Esophagus squamous epithelium (tissue), 5 donors: Measurements from ENCODE around the gene INTS4. TPM values are rescaled to one million over a fixed set of nuclear protein-coding genes. Genes with fewer than 3 reads are reported as not detected.
"Not testable (repeated sequence)": the region's sequence is repeated elsewhere in the genome, so short reads cannot be mapped to it uniquely, and the experiment has no call there.

Source experiments
- DNase-seq: peaks from one replicate; lab custom pipeline; 2025; lab: John Stamatoyannopoulos, UW
- H3K27ac ChIP-seq, 4 donors: fragments of 200-600 bp; sonication (generic); one replicate each; pipeline ENCODE4 v1.5.1; 2016 to 2019; ENCODE audit warnings: mild to moderate bottlenecking in 1 of 4
- H3K27me3 ChIP-seq, 4 donors: fragments of 200-600 bp; sonication (generic); 1 replicate in 3 of 4; 2 replicates in 1 of 4; pipeline versions ENCODE4 v1.5.1 to v1.6.0; 2017 to 2021; ENCODE audit warnings: antibody characterized with exemption in 1 of 4
- H3K36me3 ChIP-seq, 3 donors: fragments of 200-600 bp; sonication (generic); one replicate each; pipeline ENCODE4 v1.5.1; 2016 to 2019
- H3K4me1 ChIP-seq, 3 donors: fragments of 200-600 bp; sonication (generic); one replicate each; pipeline ENCODE4 v1.5.1; 2017 to 2019
- H3K4me3 ChIP-seq, 4 donors: fragments of 200-600 bp; sonication (generic); 1 replicate in 3 of 4; 2 replicates in 1 of 4; pipeline ENCODE4 v1.5.1; 2016 to 2019; ENCODE audit warnings: mild to moderate bottlenecking in 2 of 4, moderate library complexity in 1 of 4
- H3K9me3 ChIP-seq, 3 donors: fragments of 200-600 bp; sonication (generic); one replicate each; pipeline ENCODE4 v1.5.1; 2016 to 2019
- CTCF ChIP-seq, 6 experiments: fragments of 450-650 bp in 4 of 6; fragments of 200-600 bp in 2 of 6; sonication (generic) in 2 of 6; IDR thresholded peaks; one replicate each; pipeline ENCODE4 v1.5.1; 2016 to 2019; ENCODE audit warnings: antibody characterized with exemption in 6 of 6, mild to moderate bottlenecking in 4 of 6, moderate library complexity in 4 of 6
- POLR2A ChIP-seq, 4 donors: fragments of 450-650 bp; IDR thresholded peaks; one replicate each; pipeline ENCODE4 v1.6.1; 2017; ENCODE audit warnings: antibody characterized with exemption in 4 of 4, mild to moderate bottlenecking in 4 of 4, moderate library complexity in 3 of 4
- WGBS, 2 donors: methylation state at CpG; one replicate each; pipeline ENCODE4 v1.1.5; 2018; 5-methylcytosine and 5-hydroxymethylcytosine counted together
- intact Hi-C: fragments of 100-400 bp; cut with DNase I; formaldehyde crosslinking; loops from one replicate; pipeline ENCODE4 v1.15.0; 2022
- total RNA-seq, 4 donors: library from RNA; depleted of rRNA; stranded (reverse); fragments of >200 nt; gene quantifications; one replicate each; pipeline ENCODE4 v1.1.0, GENCODE V29; 2016
- donor health status: DM: yes; HTN: yes; CAD: no.

INTS4 gene
- total RNA-seq, 4 donors from 2014 or later, result 12.8 to 21.9 (median 17.9) TPM

GRCh38 chr11:78030429-78031325 lies 36.2 kb upstream of the INTS4 start:
- no peak for TF ChIP-seq CTCF (IDR thresholded peaks at IDR 0.05)
- TF ChIP-seq POLR2A (IDR thresholded peaks at IDR 0.05), result no peak
- no peaks in the 10 kb centered on the region for H3K9me3 ChIP-seq
- H3K36me3 ChIP-seq, result no peaks in the 10 kb centered on the region
- no peaks in the 10 kb centered on the region for H3K27me3 ChIP-seq
- no peak overlapping the region for H3K27ac ChIP-seq
- 33 to 39% methylated on average over 3 to 5 of the region's 7 CpGs for WGBS, 2 donors
- intact Hi-C loops, result no loop called here
- DNase-seq, result no peak
- H3K4me3 ChIP-seq, result no peak overlapping the region
- peaks cover 0 to 29% (median 6%) of the 10 kb centered on the region in 3 donors for H3K4me1 ChIP-seq

- DNase-seq, H3K27me3 ChIP-seq, H3K36me3 ChIP-seq, intact Hi-C loops, H3K4me3 ChIP-seq, H3K27ac ChIP-seq, H3K9me3 ChIP-seq: not testable (repeated sequence)
- 47 to 69% methylated on average over 9 of the region's 9 CpGs for WGBS, 2 donors
- peaks cover 0 to 33% (median 6%) of the 10 kb centered on the region in 3 donors for H3K4me1 ChIP-seq
Observed at GRCh38 chr11:78028423-78028822, 34.0 kb upstream of the INTS4 start.

GRCh38 chr11:78027759-78028158 lies 33.3 kb upstream of the INTS4 start:
- WGBS, 2 donors, result 87 to 95% methylated on average over 2 of the region's 2 CpGs
- TF ChIP-seq POLR2A (IDR thresholded peaks at IDR 0.05), result no peak
- no peak for TF ChIP-seq CTCF (IDR thresholded peaks at IDR 0.05)
- intact Hi-C loops, result no loop called here
- no peaks in the 10 kb centered on the region for H3K36me3 ChIP-seq
- no peak overlapping the region for H3K27ac ChIP-seq
- no peaks in the 10 kb centered on the region for H3K9me3 ChIP-seq
- peaks cover 6 to 39% (median 6%) of the 10 kb centered on the region in 3 donors for H3K4me1 ChIP-seq
- no peak for DNase-seq
- H3K27me3 ChIP-seq, result no peaks in the 10 kb centered on the region
- no peak overlapping the region for H3K4me3 ChIP-seq

GRCh38 chr11:78025378-78025777 lies 30.9 kb upstream of the INTS4 start:
- Histone ChIP-seq H3K4me3 (no peak overlapping the region), H3K4me1 (peaks cover 1 to 29% (median 9%) of the 10 kb centered on the region in 3 donors), H3K36me3 (no peaks in the 10 kb centered on the region), H3K27ac (no peak overlapping the region), H3K27me3 (no peaks in the 10 kb centered on the region), H3K9me3 (no peaks in the 10 kb centered on the region)
- DNase-seq, result no peak
- no peak for TF ChIP-seq POLR2A (IDR thresholded peaks at IDR 0.05)
- TF ChIP-seq CTCF (IDR thresholded peaks at IDR 0.05), result no peak
- intact Hi-C loops, result no loop called here

GRCh38 chr11:78023426-78023825 lies 29.0 kb upstream of the INTS4 start:
- H3K9me3 ChIP-seq, result no peaks in the 10 kb centered on the region
- peak overlapping the region; percentile 25 to 70 (median 52) for H3K4me3 ChIP-seq
- no peak for TF ChIP-seq POLR2A (IDR thresholded peaks at IDR 0.05)
- no peak for TF ChIP-seq CTCF (IDR thresholded peaks at IDR 0.05)
- intact Hi-C loops, result no loop called here
- no peaks in the 10 kb centered on the region for H3K27me3 ChIP-seq
- DNase-seq, result no peak
- no peaks in the 10 kb centered on the region for H3K36me3 ChIP-seq
- peak overlapping the region in 1 of 4 donors; percentile 51 for H3K27ac ChIP-seq
- WGBS, 2 donors, result 68 to 69% methylated on average over 7 of the region's 7 CpGs
- H3K4me1 ChIP-seq, result peaks cover 0 to 19% (median 9%) of the 10 kb centered on the region in 3 donors
